Left lung (tissue), 10 donors: Measurements from ENCODE around the gene AP3S1. TPM values are rescaled to one million over a fixed set of nuclear protein-coding genes. Genes with fewer than 3 reads are reported as not detected.

Source experiments
- ATAC-seq: fragments of 200-7000 bp; cut with Tn5 transposase; one replicate; pipeline ENCODE4 v1.9.1; 2020; ENCODE audit warnings: moderate library complexity
- DNase-seq, 4 donors: peaks; one replicate each; pipeline ENCODE4 v3.0.0-alpha.2; 2013 to 2020
- H3K27ac ChIP-seq, 2 donors: fragments of 200-600 bp; sonication (generic) in 1 of 2; one replicate each; pipeline versions ENCODE4 v1.5.0 to v1.8.0; 2020 to 2021
- H3K27me3 ChIP-seq, 2 donors: fragments of 200-600 bp; sonication (generic) in 1 of 2; one replicate each; pipeline versions ENCODE4 v1.5.0 to v1.8.0; 2020 to 2021
- H3K36me3 ChIP-seq, 2 donors: fragments of 200-600 bp; sonication (generic) in 1 of 2; one replicate each; pipeline versions ENCODE4 v1.5.0 to v1.8.0; 2020 to 2021
- H3K4me1 ChIP-seq, 2 donors: fragments of 200-600 bp; one replicate each; pipeline ENCODE4 v1.8.0; 2021
- H3K4me3 ChIP-seq, 2 donors: fragments of 200-600 bp; sonication (generic) in 1 of 2; one replicate each; pipeline versions ENCODE4 v1.5.0 to v1.8.0; 2020 to 2021; ENCODE audit warnings: mild to moderate bottlenecking in 1 of 2
- H3K9me3 ChIP-seq, 2 donors: fragments of 200-600 bp; sonication (generic) in 1 of 2; one replicate each; pipeline versions ENCODE4 v1.5.0 to v1.8.0; 2020 to 2021
- CTCF ChIP-seq, 2 donors: fragments of 200-600 bp; sonication (generic) in 1 of 2; IDR thresholded peaks; one replicate each; pipeline versions ENCODE4 v1.5.0 to v1.8.0; 2021; ENCODE audit warnings: antibody characterized with exemption in 2 of 2
- intact Hi-C, 2 donors: fragments of 100-400 bp; cut with DNase I; formaldehyde crosslinking; loops; one replicate each; pipeline versions ENCODE4 v1.11.2 to v1.14.2; 2022
- polyA plus RNA-seq, 6 donors: library from polyadenylated mRNA; unstranded; fragments of 120-200 nt; gene quantifications; one replicate each; pipeline ENCODE4 v1.2.1, GENCODE V29; 2013; ENCODE audit not compliant: insufficient read length in 6 of 6
- total RNA-seq, 2 donors: library from RNA; stranded (reverse); fragmentation: NEBNext Ultra II Directional; extraction: Animal tissue kit (Norgen Biotek cat#: 25700); gene quantifications; one replicate each; pipeline ENCODE4 v1.2.1, GENCODE V29; 2021
- donor health status: DM: no; HTN: yes; CAD: no.
- donor health status: DM: no; HTN: no; CAD: no.

Gene AP3S1
- total and polyA plus RNA-seq, 8 donors = 77.1 to 149 (median 132) TPM

GRCh38 chr5:115940080-115940810 is 98.5 kb downstream of the AP3S1 start:
- Histone ChIP-seq H3K36me3 (no peaks in the 10 kb centered on the region), H3K4me3 (no peak overlapping the region), H3K9me3 (peaks cover 0 to 4% of the 10 kb centered on the region in 2 donors), H3K27me3 (no peaks in the 10 kb centered on the region), H3K27ac (no peak overlapping the region), H3K4me1 (no peaks in the 10 kb centered on the region)
- intact Hi-C loops = no loop called here
- ATAC-seq (no peak), DNase-seq (no peak)
- TF ChIP-seq CTCF (IDR thresholded peaks at IDR 0.05) = no peak

- Histone ChIP-seq H3K4me1 (no peaks in the 10 kb centered on the region), H3K9me3 (peaks cover 0 to 4% of the 10 kb centered on the region in 2 donors), H3K27ac (peak overlapping the region in 1 of 2 donors; percentile 1), H3K27me3 (no peaks in the 10 kb centered on the region), H3K36me3 (no peaks in the 10 kb centered on the region), H3K4me3 (no peak overlapping the region)
- ATAC-seq (peak; percentile 46), DNase-seq (no peak)
- no peak for TF ChIP-seq CTCF (IDR thresholded peaks at IDR 0.05)
- intact Hi-C loops = no loop called here
Observed at GRCh38 chr5:115941051-115941675, 99.4 kb downstream of the AP3S1 start.

- peaks cover 0 to 4% of the 10 kb centered on the region in 2 donors for H3K9me3 ChIP-seq
- H3K36me3 ChIP-seq = no peaks in the 10 kb centered on the region
- no peak for TF ChIP-seq CTCF (IDR thresholded peaks at IDR 0.05)
- no peaks in the 10 kb centered on the region for H3K27me3 ChIP-seq
- no peak overlapping the region for H3K27ac ChIP-seq
- H3K4me1 ChIP-seq = peaks cover 0 to 4% of the 10 kb centered on the region in 2 donors
- DNase-seq (no peak), ATAC-seq (no peak)
- intact Hi-C loops = no loop called here
- H3K4me3 ChIP-seq = no peak overlapping the region
Observed at GRCh38 chr5:115944501-115944900, 102.8 kb downstream of the AP3S1 start.

- intact Hi-C loops = no loop called here
- TF ChIP-seq CTCF (IDR thresholded peaks at IDR 0.05) = no peak
Observed at GRCh38 chr5:115946655-115947054, 104.9 kb downstream of the AP3S1 start.

GRCh38 chr5:115947260-115947659 is 105.5 kb downstream of the AP3S1 start:
- Histone ChIP-seq H3K27me3 (no peaks in the 10 kb centered on the region), H3K27ac (no peak overlapping the region), H3K9me3 (peaks cover 0 to under 1% of the 10 kb centered on the region in 2 donors), H3K4me3 (no peak overlapping the region), H3K4me1 (peaks cover 0 to 4% of the 10 kb centered on the region in 2 donors), H3K36me3 (no peaks in the 10 kb centered on the region)
- no peak for ATAC-seq
- intact Hi-C loops = no loop called here
- no peak for DNase-seq
- TF ChIP-seq CTCF (IDR thresholded peaks at IDR 0.05) = no peak

More at GRCh38 chr5:115946655-115947054, 104.9 kb downstream of the AP3S1 start:
- DNase-seq = no peak
- Histone ChIP-seq H3K4me3 (no peak overlapping the region), H3K9me3 (peaks cover 0 to 4% of the 10 kb centered on the region in 2 donors), H3K36me3 (no peaks in the 10 kb centered on the region), H3K27me3 (no peaks in the 10 kb centered on the region), H3K27ac (no peak overlapping the region), H3K4me1 (peaks cover 0 to 4% of the 10 kb centered on the region in 2 donors)
- no peak for ATAC-seq
